ENCODE data around the gene SOD1. TPM values are rescaled to one million over a fixed set of nuclear protein-coding genes. Genes with fewer than 3 reads are reported as not detected.

The SOD1 gene
- total RNA-seq, 1 donor from 2014 or later: 157 TPM

Other genes with a start within 250 kb of the SOD1 start
- gene SCAF4, start 72.4 kb downstream of the SOD1 start, total RNA-seq: 10.8 and 22.1 TPM in 2 replicates
- 0.10 TPM in 1 of 2 replicates, not detected in the other for gene HUNK, start 213.3 kb downstream of the SOD1 start, total RNA-seq

Data from glomerular endothelial cell (primary cell).